A549 treated with Hydrocortisone at 1 μM for 4 hours (cell line): ENCODE measurements around the gene KRTAP10-2. TPM values are rescaled to one million over a fixed set of nuclear protein-coding genes. Genes with fewer than 3 reads are reported as not detected.

ENCODE experiments used
- total RNA-seq: library from RNA; stranded (reverse); fragments of 200-300 nt; extraction: Qiagen RNA extraction; gene quantifications from 5 replicates; pipeline ENCODE4 v1.2.3, GENCODE V29; 2022

KRTAP10-2 gene
- total RNA-seq, result not detected in 5 replicates

GRCh38 chr21:44551340-44551961 lies at the start of gene KRTAP10-2:
Gene KRTAP10-2 (minus strand): TSS chr21:44551505. CDS start chr21:44551458, 47 bp downstream.

GRCh38 chr21:44600118-44600978 lies 49.0 kb upstream of the KRTAP10-2 start, which contains the start of gene KRTAP10-7:
Gene KRTAP10-7 (plus strand): TSS chr21:44600597. CDS start chr21:44600622, 25 bp downstream.

GRCh38 chr21:44592446-44593311 lies 41.4 kb upstream of the KRTAP10-2 start, which contains the start of gene KRTAP10-6:
Gene KRTAP10-6 (minus strand): TSS chr21:44592505. CDS start chr21:44592484, 21 bp downstream.

GRCh38 chr21:44580231-44580821 lies 29.0 kb upstream of the KRTAP10-2 start, which contains the start of gene KRTAP10-5:
Gene KRTAP10-5 (minus strand): TSS chr21:44580604. CDS start chr21:44580578, 26 bp downstream.

GRCh38 chr21:44573630-44574456 lies 22.5 kb upstream of the KRTAP10-2 start, which contains the start of gene KRTAP10-4:
Gene KRTAP10-4 (plus strand): TSS chr21:44573729. CDS start chr21:44573759, 30 bp downstream.

GRCh38 chr21:44558695-44559094 lies 7.4 kb upstream of the KRTAP10-2 start, which contains the start of gene KRTAP10-3:
Gene KRTAP10-3 (minus strand): TSS chr21:44558795. CDS start chr21:44558715, 80 bp downstream.

GRCh38 chr21:44539991-44540666 lies 11.2 kb downstream of the KRTAP10-2 start, which contains the start of gene KRTAP10-1:
Gene KRTAP10-1 (minus strand): TSS chr21:44540195. CDS start chr21:44540150, 45 bp downstream.

Other genes starting within 250 kb of the KRTAP10-2 start
- gene CFAP410, start 212.1 kb downstream of the KRTAP10-2 start, total RNA-seq, result 5.9 to 8.9 TPM (median 7.9 TPM) in 5 replicates
- 6.7 to 10.5 TPM (median 8.3 TPM) in 5 replicates for gene TRPM2, start 197.9 kb downstream of the KRTAP10-2 start, total RNA-seq
- gene LRRC3, start 96.0 kb downstream of the KRTAP10-2 start, total RNA-seq, result 1.7 to 2.3 TPM (median 2.2 TPM) in 5 replicates
- not detected in 5 replicates for gene KRTAP10-1, start 11.3 kb downstream of the KRTAP10-2 start, total RNA-seq
- not detected in 5 replicates for gene KRTAP10-3, start 7.3 kb upstream of the KRTAP10-2 start, total RNA-seq
- not detected in 5 replicates for gene KRTAP10-4, start 22.2 kb upstream of the KRTAP10-2 start, total RNA-seq
- gene KRTAP10-5, start 29.1 kb upstream of the KRTAP10-2 start, total RNA-seq, result not detected in 5 replicates
- not detected in 5 replicates for gene KRTAP10-6, start 41.0 kb upstream of the KRTAP10-2 start, total RNA-seq
- gene KRTAP10-7, start 49.1 kb upstream of the KRTAP10-2 start, total RNA-seq, result not detected in 5 replicates
- not detected in 5 replicates for gene KRTAP10-8, start 60.6 kb upstream of the KRTAP10-2 start, total RNA-seq
- gene KRTAP10-9, start 75.6 kb upstream of the KRTAP10-2 start, total RNA-seq, result not detected in 5 replicates
- not detected in 5 replicates for gene KRTAP10-10, start 85.9 kb upstream of the KRTAP10-2 start, total RNA-seq
- gene KRTAP10-11, start 94.9 kb upstream of the KRTAP10-2 start, total RNA-seq, result not detected in 5 replicates
- not detected in 5 replicates for gene KRTAP12-4, start 103.2 kb upstream of the KRTAP10-2 start, total RNA-seq
- gene KRTAP12-3, start 106.4 kb upstream of the KRTAP10-2 start, total RNA-seq, result not detected in 5 replicates
- gene KRTAP12-2, start 115.4 kb upstream of the KRTAP10-2 start, total RNA-seq, result not detected in 5 replicates
- gene KRTAP12-1, start 130.7 kb upstream of the KRTAP10-2 start, total RNA-seq, result not detected in 5 replicates
- not detected in 5 replicates for gene KRTAP10-12, start 145.7 kb upstream of the KRTAP10-2 start, total RNA-seq
- gene TSPEAR, start 160.1 kb upstream of the KRTAP10-2 start, total RNA-seq, result not detected in 5 replicates